ENCODE results near the gene WFDC10B.
"Not testable (repeated sequence)": the region's sequence is repeated elsewhere in the genome, so short reads cannot be mapped to it uniquely, and the experiment has no call there.

Gene WFDC10B

GRCh38 chr20:45647441-45648050 lies 57.3 kb downstream of the WFDC10B start:
- no peak for DNase-seq (ENCODE audit: low read depth)

GRCh38 chr20:45646875-45647274 lies 57.9 kb downstream of the WFDC10B start:
- no peak for DNase-seq (ENCODE audit: low read depth)

GRCh38 chr20:45645869-45646268 lies 59.0 kb downstream of the WFDC10B start:
- DNase-seq (ENCODE audit: low read depth), result not testable (repeated sequence)

GRCh38 chr20:45641076-45641475 lies 63.7 kb downstream of the WFDC10B start:
- not testable (repeated sequence) for DNase-seq (ENCODE audit: low read depth)

GRCh38 chr20:45639687-45640086 lies 65.1 kb downstream of the WFDC10B start:
- DNase-seq (ENCODE audit: low read depth), result no peak

- DNase-seq (ENCODE audit: low read depth), result no peak
Measured at GRCh38 chr20:45636513-45636912, 68.3 kb downstream of the WFDC10B start.

Measured in non-pigmented ciliary epithelial cell (primary cell).